ENCODE results near the gene ZNF526. TPM values are rescaled to one million over a fixed set of nuclear protein-coding genes. Genes with fewer than 3 reads are reported as not detected.

Gene ZNF526
- total and polyA plus RNA-seq, 9 of the 15 experiments (the other 6 are each of a cell fraction or from before 2014, with no cell fraction given), result 1.3 to 17.9 (median 6.2) TPM

DNA sequence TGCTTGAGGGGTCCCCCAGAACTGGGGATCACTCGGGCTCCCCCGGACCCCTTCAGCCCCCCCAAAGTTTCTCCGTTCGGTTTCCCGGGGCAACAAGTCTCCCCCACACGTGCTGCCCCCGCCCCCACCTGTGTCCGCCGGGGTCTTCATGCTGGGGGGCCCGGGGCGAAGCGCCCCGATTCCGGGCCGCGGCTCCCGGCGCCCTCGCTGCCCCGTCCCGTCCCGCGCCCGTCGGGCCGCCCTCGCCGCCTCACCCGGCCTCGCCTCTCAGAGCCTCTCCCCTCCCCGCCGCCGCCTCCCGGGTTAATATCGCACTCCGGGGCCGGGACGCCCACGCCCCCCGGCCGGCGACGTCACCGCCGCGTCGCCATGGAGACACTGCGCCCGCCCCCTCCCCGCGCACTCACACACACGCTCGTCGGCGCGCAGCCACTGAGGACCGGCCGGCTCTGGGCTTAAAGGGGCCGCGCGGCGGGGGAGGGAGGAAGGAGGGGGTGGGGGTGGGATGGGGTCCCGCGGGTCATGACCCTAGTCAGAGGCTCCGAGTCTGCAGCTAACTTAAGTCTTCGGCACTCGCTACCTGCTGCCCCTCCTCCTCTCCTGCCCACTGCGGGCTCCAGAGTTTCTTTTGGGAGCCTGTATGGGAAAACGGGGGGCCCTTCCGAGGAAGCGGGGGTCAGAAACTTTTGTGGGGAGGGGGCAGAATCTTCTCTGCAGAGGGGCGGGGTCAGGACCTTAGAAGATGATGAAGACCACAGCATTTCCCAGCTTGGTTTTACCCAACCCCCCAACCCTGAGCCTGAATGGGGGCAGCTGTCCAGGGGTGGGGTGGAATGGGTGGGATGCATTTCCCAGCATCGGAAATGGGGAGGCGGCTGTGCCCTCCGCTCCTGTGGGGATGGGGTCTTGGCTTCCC, 35.0 kb downstream of the ZNF526 start, which contains the start of gene ERF (continued):
- TF ChIP-seq, protein P1, sequence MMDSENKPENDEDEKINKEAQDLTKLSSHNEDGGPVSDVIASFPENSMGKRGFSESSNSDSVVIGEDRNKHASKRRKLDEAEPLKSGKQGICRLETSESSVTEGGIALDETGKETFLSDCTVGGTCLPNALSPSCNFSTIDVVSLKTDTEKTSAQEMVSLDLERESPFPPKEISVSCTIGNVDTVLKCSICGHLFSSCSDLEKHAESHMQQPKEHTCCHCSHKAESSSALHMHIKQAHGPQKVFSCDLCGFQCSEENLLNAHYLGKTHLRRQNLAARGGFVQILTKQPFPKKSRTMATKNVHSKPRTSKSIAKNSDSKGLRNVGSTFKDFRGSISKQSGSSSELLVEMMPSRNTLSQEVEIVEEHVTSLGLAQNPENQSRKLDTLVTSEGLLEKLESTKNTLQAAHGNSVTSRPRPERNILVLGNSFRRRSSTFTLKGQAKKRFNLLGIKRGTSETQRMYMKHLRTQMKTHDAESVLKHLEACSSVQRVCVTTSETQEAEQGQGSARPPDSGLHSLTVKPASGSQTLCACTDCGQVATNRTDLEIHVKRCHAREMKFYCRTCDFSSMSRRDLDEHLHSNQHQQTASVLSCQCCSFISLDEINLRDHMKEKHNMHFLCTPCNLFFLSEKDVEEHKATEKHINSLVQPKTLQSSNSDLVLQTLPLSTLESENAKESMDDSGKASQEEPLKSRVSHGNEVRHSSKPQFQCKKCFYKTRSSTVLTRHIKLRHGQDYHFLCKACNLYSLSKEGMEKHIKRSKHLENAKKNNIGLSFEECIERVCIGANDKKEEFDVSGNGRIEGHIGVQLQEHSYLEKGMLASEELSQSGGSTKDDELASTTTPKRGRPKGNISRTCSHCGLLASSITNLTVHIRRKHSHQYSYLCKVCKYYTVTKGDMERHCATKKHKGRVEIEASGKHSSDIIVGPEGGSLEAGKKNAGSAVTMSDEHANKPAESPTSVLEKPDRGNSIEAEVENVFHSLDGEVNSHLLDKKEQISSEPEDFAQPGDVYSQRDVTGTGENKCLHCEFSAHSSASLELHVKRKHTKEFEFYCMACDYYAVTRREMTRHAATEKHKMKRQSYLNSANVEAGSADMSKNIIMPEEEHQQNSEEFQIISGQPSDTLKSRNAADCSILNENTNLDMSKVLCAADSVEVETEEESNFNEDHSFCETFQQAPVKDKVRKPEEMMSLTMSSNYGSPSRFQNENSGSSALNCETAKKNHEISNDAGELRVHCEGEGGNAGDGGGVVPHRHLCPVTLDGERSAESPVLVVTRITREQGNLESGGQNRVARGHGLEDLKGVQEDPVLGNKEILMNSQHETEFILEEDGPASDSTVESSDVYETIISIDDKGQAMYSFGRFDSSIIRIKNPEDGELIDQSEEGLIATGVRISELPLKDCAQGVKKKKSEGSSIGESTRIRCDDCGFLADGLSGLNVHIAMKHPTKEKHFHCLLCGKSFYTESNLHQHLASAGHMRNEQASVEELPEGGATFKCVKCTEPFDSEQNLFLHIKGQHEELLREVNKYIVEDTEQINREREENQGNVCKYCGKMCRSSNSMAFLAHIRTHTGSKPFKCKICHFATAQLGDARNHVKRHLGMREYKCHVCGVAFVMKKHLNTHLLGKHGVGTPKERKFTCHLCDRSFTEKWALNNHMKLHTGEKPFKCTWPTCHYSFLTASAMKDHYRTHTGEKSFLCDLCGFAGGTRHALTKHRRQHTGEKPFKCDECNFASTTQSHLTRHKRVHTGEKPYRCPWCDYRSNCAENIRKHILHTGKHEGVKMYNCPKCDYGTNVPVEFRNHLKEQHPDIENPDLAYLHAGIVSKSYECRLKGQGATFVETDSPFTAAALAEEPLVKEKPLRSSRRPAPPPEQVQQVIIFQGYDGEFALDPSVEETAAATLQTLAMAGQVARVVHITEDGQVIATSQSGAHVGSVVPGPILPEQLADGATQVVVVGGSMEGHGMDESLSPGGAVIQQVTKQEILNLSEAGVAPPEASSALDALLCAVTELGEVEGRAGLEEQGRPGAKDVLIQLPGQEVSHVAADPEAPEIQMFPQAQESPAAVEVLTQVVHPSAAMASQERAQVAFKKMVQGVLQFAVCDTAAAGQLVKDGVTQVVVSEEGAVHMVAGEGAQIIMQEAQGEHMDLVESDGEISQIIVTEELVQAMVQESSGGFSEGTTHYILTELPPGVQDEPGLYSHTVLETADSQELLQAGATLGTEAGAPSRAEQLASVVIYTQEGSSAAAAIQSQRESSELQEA (IDR thresholded peaks at IDR 0.05; ENCODE audit: low read depth), result no peak
- TF ChIP-seq SAP30 (IDR thresholded peaks at IDR 0.05; ENCODE audit: borderline replicate concordance, insufficient read depth, low read depth, low read length, poor library complexity, severe bottlenecking) (peak; percentile 29), ZNF584 (CRISPR knock-in tag; IDR thresholded peaks at IDR 0.05; ENCODE audit: low read depth) (no peak), GTF2F1 (IDR thresholded peaks at IDR 0.05; ENCODE audit: low read depth, low read length) (no peak), KHSRP (IDR thresholded peaks at IDR 0.05) (no peak)
- TF ChIP-seq, protein P2, sequence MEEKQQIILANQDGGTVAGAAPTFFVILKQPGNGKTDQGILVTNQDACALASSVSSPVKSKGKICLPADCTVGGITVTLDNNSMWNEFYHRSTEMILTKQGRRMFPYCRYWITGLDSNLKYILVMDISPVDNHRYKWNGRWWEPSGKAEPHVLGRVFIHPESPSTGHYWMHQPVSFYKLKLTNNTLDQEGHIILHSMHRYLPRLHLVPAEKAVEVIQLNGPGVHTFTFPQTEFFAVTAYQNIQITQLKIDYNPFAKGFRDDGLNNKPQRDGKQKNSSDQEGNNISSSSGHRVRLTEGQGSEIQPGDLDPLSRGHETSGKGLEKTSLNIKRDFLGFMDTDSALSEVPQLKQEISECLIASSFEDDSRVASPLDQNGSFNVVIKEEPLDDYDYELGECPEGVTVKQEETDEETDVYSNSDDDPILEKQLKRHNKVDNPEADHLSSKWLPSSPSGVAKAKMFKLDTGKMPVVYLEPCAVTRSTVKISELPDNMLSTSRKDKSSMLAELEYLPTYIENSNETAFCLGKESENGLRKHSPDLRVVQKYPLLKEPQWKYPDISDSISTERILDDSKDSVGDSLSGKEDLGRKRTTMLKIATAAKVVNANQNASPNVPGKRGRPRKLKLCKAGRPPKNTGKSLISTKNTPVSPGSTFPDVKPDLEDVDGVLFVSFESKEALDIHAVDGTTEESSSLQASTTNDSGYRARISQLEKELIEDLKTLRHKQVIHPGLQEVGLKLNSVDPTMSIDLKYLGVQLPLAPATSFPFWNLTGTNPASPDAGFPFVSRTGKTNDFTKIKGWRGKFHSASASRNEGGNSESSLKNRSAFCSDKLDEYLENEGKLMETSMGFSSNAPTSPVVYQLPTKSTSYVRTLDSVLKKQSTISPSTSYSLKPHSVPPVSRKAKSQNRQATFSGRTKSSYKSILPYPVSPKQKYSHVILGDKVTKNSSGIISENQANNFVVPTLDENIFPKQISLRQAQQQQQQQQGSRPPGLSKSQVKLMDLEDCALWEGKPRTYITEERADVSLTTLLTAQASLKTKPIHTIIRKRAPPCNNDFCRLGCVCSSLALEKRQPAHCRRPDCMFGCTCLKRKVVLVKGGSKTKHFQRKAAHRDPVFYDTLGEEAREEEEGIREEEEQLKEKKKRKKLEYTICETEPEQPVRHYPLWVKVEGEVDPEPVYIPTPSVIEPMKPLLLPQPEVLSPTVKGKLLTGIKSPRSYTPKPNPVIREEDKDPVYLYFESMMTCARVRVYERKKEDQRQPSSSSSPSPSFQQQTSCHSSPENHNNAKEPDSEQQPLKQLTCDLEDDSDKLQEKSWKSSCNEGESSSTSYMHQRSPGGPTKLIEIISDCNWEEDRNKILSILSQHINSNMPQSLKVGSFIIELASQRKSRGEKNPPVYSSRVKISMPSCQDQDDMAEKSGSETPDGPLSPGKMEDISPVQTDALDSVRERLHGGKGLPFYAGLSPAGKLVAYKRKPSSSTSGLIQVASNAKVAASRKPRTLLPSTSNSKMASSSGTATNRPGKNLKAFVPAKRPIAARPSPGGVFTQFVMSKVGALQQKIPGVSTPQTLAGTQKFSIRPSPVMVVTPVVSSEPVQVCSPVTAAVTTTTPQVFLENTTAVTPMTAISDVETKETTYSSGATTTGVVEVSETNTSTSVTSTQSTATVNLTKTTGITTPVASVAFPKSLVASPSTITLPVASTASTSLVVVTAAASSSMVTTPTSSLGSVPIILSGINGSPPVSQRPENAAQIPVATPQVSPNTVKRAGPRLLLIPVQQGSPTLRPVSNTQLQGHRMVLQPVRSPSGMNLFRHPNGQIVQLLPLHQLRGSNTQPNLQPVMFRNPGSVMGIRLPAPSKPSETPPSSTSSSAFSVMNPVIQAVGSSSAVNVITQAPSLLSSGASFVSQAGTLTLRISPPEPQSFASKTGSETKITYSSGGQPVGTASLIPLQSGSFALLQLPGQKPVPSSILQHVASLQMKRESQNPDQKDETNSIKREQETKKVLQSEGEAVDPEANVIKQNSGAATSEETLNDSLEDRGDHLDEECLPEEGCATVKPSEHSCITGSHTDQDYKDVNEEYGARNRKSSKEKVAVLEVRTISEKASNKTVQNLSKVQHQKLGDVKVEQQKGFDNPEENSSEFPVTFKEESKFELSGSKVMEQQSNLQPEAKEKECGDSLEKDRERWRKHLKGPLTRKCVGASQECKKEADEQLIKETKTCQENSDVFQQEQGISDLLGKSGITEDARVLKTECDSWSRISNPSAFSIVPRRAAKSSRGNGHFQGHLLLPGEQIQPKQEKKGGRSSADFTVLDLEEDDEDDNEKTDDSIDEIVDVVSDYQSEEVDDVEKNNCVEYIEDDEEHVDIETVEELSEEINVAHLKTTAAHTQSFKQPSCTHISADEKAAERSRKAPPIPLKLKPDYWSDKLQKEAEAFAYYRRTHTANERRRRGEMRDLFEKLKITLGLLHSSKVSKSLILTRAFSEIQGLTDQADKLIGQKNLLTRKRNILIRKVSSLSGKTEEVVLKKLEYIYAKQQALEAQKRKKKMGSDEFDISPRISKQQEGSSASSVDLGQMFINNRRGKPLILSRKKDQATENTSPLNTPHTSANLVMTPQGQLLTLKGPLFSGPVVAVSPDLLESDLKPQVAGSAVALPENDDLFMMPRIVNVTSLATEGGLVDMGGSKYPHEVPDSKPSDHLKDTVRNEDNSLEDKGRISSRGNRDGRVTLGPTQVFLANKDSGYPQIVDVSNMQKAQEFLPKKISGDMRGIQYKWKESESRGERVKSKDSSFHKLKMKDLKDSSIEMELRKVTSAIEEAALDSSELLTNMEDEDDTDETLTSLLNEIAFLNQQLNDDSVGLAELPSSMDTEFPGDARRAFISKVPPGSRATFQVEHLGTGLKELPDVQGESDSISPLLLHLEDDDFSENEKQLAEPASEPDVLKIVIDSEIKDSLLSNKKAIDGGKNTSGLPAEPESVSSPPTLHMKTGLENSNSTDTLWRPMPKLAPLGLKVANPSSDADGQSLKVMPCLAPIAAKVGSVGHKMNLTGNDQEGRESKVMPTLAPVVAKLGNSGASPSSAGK (IDR thresholded peaks at IDR 0.05), result no peak

Data from K562 (cell line).